RWPE2 (cell line): ENCODE measurements around the gene KRTAP8-1.
A peak's percentile ranks its signal among the peaks of the same experiment; 100 is the strongest.

Experiments used
- ATAC-seq: fragments of 200-7000 bp; cut with Tn5 transposase; 3 replicates; pipeline ENCODE4 v1.9.1; 2021; ENCODE audit warnings: low read depth
- DNase-seq: peaks from one replicate; pipeline ENCODE4 v3.0.0-alpha.2; 2020; ENCODE audit warnings: low spot score
- H3K27ac ChIP-seq: fragments of 450-650 bp; 2 replicates; pipeline ENCODE4 v1.5.1; 2017; ENCODE audit warnings: mild to moderate bottlenecking; ENCODE audit not compliant: poor library complexity, severe bottlenecking
- H3K27me3 ChIP-seq: fragments of 250-450 bp; sonication (Bioruptor Pico); 2 replicates; pipeline ENCODE4 v1.5.1; 2021; ENCODE audit warnings: mild to moderate bottlenecking, moderate library complexity; ENCODE audit not compliant: insufficient read depth, poor library complexity, severe bottlenecking
- H3K36me3 ChIP-seq: fragments of 250-450 bp; sonication (Bioruptor Pico); 2 replicates; pipeline ENCODE4 v1.5.1; 2020; ENCODE audit warnings: low read depth, mild to moderate bottlenecking, moderate library complexity
- H3K4me1 ChIP-seq: fragments of 250-450 bp; sonication (Bioruptor Pico); 2 replicates; pipeline ENCODE4 v1.5.1; 2021; ENCODE audit warnings: mild to moderate bottlenecking, moderate library complexity; ENCODE audit not compliant: insufficient read depth, poor library complexity, severe bottlenecking
- H3K4me3 ChIP-seq: fragments of 250-450 bp; sonication (Bioruptor Pico); 2 replicates; pipeline ENCODE4 v1.5.1; 2021; ENCODE audit warnings: mild to moderate bottlenecking, moderate library complexity; ENCODE audit not compliant: severe bottlenecking
- H3K9me3 ChIP-seq: fragments of 250-450 bp; sonication (Bioruptor Pico); 2 replicates; pipeline ENCODE4 v1.5.1; 2021; ENCODE audit warnings: mild to moderate bottlenecking, moderate library complexity; ENCODE audit not compliant: severe bottlenecking
- TF ChIP-seq, protein P1 (sequence below): fragments of 450-650 bp; IDR thresholded peaks from one replicate; pipeline ENCODE4 v1.5.1; 2017; ENCODE audit warnings: mild to moderate bottlenecking, moderate library complexity; ENCODE audit not compliant: poor library complexity, severe bottlenecking

KRTAP8-1 gene

DNA sequence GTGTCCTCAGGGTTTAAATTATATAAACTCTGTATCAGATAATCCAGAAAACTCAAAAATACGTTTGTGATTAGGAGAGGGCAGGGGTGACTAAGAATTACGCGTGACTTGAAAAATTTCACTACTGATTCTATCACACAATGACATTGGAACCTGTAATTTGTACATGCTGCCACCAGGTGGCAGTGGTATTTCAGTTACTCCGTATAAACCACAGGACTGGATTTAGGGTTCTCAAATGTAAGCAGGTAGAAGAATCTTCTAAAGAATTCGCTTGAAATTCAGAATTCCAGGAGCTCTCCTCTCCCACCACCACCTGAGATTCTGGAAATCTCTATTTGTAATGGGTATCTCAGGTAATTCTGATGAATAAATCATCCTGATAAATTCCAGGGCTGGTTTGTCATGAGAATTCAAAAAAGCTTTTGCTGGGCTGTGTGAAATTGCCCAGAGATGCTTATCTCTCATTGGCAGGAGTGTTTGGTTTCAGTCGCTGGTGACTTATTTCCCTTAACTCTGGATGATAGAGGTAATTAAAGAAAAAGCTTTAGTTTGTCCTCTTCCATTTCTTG, 18.2 kb upstream of the KRTAP8-1 start:
- Histone ChIP-seq H3K4me1 (no peaks in the 10 kb centered on the region), H3K36me3 (no peaks in the 10 kb centered on the region), H3K4me3 (no peak overlapping the region), H3K9me3 (no peaks in the 10 kb centered on the region), H3K27ac (no peak overlapping the region), H3K27me3 (no peaks in the 10 kb centered on the region)
- ATAC-seq, result no peak
- TF ChIP-seq, protein P1, sequence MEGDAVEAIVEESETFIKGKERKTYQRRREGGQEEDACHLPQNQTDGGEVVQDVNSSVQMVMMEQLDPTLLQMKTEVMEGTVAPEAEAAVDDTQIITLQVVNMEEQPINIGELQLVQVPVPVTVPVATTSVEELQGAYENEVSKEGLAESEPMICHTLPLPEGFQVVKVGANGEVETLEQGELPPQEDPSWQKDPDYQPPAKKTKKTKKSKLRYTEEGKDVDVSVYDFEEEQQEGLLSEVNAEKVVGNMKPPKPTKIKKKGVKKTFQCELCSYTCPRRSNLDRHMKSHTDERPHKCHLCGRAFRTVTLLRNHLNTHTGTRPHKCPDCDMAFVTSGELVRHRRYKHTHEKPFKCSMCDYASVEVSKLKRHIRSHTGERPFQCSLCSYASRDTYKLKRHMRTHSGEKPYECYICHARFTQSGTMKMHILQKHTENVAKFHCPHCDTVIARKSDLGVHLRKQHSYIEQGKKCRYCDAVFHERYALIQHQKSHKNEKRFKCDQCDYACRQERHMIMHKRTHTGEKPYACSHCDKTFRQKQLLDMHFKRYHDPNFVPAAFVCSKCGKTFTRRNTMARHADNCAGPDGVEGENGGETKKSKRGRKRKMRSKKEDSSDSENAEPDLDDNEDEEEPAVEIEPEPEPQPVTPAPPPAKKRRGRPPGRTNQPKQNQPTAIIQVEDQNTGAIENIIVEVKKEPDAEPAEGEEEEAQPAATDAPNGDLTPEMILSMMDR, result peak; percentile 45
- no peak for DNase-seq

DNA sequence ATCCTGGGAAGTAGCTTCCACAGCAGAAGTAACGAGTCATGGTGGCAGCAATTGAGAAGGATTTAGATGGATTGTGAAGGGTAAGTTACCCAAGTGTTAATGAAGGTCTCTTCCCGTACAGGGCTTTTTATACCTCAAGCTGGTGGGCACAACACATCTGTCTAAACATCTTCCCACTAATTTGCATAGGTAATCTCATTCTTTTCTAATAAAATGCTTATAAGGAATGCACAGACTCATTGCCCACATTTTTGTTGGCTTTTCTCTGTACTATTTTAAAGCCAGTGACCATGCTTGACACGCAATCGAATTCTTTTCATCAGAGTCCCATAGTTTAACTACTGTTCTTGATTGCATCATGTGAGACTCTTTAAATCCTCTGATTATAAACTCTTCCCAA, 16.6 kb upstream of the KRTAP8-1 start, which contains the start of gene KRTAP7-1:
KRTAP7-1 (minus strand) TSS at position 101 of the 400 bp plus-strand sequence; CDS start at position 40, 61 bp downstream.
- Histone ChIP-seq H3K4me1 (no peaks in the 10 kb centered on the region), H3K27me3 (no peaks in the 10 kb centered on the region), H3K4me3 (no peak within 1 kb of the TSS), H3K27ac (no peak within 1 kb of the TSS), H3K9me3 (no peaks in the 10 kb centered on the region), H3K36me3 (no peaks in the 10 kb centered on the region)
- ATAC-seq (no peak), DNase-seq (no peak)
- TF ChIP-seq, protein P1, result no peak

DNA sequence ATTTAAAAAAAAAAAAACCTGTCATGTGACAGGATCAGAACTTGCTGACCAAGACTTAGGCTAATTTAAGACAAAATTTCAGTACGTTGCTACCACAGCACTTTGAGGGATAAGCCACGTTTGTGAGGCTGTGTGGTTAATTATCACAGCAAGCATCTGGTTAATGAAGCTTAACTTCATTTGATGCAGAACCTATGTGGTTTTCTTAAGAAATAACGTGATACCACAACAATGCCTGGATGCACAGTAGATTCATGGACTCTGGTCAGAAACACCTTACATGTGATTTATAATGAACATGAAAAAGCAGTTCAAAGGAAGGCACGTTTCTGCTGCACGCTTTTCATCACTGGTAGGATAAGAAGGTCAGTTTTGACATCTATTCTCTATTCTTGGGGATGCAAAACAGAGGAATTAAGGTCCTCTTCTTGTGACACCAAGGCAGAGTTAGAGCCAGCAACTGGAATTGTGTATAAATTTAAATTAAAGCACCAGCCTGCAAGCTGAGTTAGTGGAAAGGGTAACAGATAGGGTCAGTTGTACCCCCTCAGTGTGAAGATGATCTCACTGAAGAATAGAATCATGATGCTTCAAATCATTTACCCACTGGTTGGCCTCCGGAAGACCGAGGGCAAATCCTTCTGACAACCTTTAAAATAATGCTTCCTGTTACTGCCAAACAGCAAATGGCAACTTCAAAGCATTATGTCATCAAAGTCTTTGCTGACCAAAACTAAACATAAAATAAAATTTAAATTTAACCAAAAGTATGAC, 6.0 kb upstream of the KRTAP8-1 start:
- H3K27ac ChIP-seq, result no peak overlapping the region
- DNase-seq, result no peak
- H3K9me3 ChIP-seq, result no peaks in the 10 kb centered on the region
- TF ChIP-seq, protein P1, result no peak
- no peak overlapping the region for H3K4me3 ChIP-seq
- no peaks in the 10 kb centered on the region for H3K36me3 ChIP-seq
- H3K4me1 ChIP-seq, result no peaks in the 10 kb centered on the region
- H3K27me3 ChIP-seq, result no peaks in the 10 kb centered on the region
- no peak for ATAC-seq

DNA sequence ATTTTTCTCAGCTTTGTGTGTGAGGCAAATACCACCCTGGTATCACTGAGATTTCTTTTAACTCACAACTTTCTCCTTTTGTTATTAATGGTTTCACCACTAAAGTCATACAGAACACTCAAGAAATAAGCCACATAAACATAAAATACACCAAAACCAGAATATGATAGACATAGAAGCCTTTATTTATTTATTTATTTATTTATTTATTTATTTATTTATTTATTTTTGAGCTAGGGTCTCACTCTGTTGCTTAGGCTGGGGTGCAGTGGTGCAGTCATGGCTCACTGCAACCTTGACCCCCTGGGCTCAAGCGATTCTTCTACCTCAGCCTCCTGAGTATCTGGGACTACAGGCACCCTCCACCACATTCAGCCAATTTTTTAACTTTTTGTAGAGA, 12.5 kb downstream of the KRTAP8-1 start:
- TF ChIP-seq, protein P1, result no peak
- Histone ChIP-seq H3K9me3 (no peaks in the 10 kb centered on the region), H3K4me3 (no peak overlapping the region), H3K36me3 (no peaks in the 10 kb centered on the region), H3K27ac (no peak overlapping the region), H3K27me3 (no peaks in the 10 kb centered on the region), H3K4me1 (no peaks in the 10 kb centered on the region)
- DNase-seq, result no peak
- no peak for ATAC-seq
